ENCODE results near the gene MBOAT2.
"Not testable (repeated sequence)": the region's sequence is repeated elsewhere in the genome, so short reads cannot be mapped to it uniquely, and the experiment has no call there.

MBOAT2 gene

DNA sequence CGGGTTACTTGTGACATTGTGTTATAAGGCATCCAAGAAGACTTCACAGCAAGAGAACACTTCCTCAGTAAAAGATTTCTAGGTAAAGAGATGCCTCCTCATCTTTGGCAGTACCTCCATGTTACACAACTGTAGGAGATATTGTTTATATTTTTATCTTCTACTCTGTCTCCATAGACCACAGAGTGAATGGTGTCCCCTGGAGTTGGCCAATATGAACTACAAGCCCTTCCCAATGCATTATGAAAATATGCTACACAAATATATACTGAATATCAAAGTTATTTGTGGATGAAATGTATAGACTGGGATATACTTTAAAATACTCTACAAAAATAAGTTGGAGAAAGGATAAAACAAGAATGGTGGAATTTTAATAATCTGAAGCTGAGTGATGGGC, 46.7 kb downstream of the MBOAT2 start:
- DNase-seq (ENCODE audit: low read depth): no peak

DNA sequence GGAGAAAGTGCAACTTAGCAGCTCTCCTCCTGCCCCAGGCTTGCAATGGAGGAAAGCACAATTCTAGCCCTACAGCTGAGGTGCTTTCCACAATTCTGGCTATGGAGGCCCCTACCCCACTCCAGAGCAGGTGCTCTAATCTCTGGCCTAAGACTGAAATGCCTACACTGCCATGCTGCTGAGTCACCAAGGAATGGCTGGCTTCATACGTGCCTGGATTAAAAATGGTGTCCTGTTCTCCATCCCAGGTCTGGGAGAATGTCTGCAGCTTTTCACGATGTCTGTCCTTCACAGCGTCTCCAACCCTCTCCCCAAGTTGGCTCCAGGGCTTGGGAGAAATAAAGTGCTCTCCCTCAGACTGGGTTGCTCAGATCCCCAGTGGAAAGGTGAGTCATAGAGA, 48.5 kb downstream of the MBOAT2 start:
- DNase-seq (ENCODE audit: low read depth): no peak

DNA sequence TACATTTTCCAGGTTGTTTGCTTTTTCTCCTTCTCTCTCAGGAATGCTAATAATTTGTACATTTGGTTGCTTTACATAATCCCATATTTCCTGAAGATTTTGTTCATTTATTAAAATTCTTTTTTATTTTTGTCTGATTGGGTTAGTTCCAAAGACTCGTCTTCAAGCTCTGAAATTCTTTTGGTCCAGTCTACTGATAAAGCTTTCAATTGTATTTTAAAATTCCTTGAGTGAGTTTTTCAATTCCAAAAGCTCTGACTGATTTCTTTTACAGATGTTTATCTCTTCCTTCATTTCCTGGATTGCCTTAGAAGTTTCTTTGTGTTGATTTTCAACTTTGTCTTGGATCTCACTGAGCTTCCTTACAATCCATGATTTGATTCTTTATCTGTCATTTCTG, 50.0 kb downstream of the MBOAT2 start:
- no peak for DNase-seq (ENCODE audit: low read depth)

DNA sequence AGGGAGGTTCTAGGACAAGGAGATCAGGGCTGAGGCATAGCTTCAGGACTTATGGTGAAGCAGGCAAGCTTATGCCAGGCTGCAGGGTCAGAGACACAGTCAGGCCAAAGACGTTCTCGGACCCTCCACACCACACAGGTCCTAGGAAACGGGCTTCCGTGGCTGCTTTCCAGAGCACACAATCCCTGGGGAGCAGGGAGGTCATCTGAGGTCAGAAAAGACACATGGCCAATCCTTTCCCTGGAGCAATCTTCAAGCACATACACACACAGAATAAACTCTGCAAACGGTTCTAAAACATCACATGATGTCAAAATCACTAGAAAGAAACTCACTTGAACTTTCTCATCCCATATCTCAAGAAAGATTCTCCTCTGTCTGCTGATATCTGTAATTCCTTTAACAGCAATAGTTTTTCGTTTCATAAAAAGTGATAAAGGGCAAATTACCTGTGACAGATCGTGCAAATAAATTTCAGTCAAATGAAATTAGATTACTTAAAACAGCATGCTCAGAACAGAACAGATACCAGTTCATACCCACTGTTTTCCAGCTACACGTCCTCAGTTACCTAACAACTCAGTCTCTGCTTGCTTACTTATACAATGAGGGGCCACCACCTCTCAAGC, 63.9 kb downstream of the MBOAT2 start:
- DNase-seq (ENCODE audit: low read depth): no peak

DNA sequence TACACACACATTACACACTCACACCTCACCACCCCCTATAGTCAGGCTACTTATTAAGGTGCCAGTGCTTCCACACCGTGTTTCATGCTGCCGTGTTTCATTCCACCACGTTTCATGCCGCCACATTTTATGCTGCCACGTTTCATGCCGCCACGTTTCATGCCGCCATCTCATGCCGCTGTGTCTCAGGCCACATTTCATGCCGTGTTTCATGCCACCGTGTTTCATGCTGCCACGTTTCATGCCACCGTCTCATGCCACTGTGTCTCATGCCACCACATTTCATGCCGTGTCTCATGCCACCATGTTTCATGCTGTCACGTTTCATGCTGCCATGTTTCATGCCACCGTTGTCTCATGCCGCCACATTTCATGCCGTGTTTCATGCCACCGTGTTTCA, 65.1 kb downstream of the MBOAT2 start:
- no peak for DNase-seq (ENCODE audit: low read depth)

DNA sequence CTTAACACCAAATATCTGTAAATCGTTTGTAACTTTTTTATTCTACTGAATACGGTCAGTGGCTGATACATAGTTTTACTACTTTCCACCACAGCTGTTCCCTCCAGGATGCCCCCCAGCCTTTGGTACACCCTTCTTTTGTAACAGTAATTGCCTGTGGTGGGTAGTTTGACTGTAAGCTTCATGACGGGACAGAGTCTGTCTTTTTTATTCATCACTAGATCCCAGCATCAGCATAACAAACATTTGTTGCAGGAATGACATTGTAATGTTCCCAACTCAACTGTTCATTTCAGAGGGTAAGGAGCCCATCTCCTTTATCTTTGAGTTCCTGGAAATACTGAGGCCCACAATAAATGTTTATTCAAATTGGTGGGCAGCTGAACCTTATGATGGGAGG, 67.5 kb downstream of the MBOAT2 start:
- no peak for DNase-seq (ENCODE audit: low read depth)

DNA sequence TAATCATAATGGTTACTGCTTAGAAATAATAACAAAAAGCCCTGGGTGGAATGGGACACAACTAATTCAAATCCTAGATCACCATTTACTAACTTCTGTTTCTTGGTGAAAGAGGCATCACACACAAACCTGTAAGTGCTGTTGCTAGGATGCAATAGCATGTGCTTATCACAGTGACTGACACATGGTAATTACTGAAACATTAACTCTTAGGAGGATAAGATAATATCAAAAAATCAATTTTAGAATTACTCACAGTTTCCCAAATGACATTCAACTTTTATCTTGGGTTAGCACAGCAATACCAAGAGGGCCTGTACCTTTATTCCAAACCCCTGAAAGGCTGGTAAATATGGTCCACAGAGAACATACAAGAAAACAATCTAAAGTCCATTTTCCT, 69.1 kb downstream of the MBOAT2 start:
- no peak for DNase-seq (ENCODE audit: low read depth)

DNA sequence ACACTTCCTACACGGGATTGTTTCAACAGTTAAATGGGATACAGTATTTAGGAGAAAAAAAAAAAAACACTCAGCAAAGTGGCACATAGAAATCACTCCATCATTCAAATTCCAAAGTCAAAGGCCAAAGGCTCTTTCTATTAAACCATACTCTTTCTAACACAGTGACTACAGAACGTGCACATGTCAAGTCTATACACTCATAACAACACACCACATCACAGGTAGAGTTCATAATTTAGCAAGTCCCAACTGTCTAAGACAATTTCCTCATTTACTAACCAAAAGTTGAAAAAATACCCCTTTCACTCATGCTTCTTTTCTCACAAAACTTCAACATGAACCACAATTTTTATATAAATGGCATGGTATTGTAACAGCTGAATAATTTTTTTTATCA, 70.8 kb downstream of the MBOAT2 start:
- no peak for DNase-seq (ENCODE audit: low read depth)

DNA sequence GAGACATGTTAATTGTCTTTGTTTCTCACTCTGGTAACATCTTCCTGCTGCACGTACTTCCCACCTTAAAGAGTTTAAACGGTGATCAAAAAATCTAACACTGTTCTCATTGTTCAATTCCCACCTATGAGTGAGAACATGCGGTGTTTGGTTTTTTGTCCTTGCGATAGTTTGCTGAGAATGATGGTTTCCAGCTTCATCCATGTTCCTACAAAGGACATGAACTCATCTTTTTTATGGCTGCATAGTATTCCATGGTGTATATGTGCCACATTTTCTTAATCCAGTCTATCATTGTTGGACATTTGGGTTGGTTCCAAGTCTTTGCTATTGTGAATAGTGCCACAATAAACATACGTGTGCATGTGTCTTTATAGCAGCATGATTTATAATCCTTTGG, 73.3 kb downstream of the MBOAT2 start:
- not testable (repeated sequence) for DNase-seq (ENCODE audit: low read depth)

DNA sequence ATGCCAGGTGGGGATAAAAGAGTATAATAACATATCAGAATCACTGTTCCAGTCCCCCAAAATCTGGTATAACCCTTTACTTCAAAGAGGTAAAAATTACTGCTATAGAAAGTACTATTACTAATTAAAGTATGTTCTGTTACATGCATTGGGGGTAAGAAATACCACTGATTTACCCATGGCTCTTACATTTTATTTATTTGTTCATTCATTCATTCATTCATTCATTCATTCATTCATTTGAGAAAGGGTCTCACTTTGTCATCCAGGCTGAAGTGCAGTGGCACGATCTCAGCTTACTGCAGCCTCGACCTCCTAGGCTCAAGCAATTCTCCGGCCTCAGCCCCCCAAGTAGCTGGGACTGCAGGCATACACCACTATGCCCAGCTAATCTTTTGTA, 74.4 kb downstream of the MBOAT2 start:
- DNase-seq (ENCODE audit: low read depth): no peak

DNA sequence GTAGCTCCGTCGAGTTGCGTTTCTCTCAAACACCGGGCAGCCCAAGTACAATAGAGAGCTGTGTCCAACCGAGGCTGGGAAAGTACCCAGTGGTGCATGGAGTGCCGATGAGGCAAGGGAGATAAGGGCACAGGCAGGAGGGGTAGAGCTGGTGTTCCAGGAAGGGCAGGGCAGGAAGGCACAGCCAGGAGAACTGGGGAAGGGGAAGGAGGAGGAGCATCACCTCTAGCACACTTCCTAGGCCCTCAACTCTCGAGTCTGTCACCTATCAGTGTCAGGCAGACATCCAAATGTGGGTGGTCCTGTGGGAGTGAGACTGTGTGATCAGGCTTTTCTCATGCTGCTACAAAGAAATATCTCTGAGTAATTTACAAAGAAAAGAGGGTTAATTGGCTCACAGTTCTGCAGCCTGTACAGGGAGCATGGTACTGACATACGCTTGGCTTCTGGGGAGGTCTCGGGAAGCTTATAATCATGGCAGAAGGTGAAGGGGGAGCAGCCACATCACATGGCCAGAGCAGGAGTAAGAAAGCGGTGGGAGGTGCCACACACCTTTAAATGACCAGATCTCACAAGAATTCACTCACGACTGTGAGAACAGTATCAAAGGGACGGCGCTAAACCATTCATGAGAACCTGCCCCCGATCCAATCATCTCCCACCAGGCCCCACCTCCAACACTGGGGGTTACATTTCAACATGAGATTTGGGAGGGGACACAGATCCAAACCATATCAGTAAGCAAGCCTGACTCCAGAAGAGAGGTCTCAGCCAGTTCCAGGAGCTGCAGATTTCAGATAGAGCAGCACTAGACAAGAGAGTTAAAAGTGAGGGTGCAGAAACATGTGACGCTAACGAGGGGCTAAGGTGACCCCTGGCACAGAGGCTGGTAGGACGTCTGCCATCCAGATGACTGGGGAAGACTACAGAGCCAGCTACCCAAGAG, 75.7 kb downstream of the MBOAT2 start:
- DNase-seq (ENCODE audit: low read depth): no peak

DNA sequence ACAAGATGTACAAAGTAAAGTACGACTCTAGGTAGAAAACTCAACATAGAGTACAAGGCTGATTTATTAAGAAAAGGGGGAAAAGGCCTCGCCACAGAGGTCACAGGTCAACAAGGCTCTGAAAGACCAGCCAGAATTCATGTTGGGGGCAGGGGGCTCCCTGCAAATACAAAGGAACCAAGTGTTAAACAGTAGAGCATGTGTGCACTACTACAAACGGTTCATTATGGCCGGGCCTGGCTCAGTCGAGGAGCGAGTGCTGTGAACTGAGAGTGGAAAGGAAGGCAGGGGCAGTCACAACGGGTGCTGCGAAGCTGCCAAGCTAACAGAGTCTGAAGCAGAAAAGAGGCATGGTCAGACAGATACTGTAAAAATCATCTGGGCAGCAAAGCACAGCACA, 77.1 kb downstream of the MBOAT2 start:
- no peak for DNase-seq (ENCODE audit: low read depth)

DNA sequence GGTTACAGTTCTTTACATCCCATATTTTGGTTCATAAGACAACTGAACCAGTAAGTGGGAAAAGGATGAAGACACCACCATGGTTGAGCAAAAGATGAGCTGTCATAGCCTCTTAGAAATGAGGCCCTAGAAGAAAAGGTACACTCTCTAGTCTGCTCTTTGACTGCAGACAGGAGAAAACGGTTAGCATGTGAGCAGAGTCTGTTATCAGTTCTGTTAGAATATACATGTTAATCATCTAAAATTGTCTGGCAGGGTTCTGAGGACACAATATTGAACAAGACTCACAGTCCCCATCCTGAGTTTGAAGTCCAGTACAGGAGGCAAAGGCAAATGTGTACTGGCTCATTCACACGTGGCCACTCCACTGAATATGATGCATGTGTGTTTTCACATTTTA, 78.1 kb downstream of the MBOAT2 start:
- DNase-seq (ENCODE audit: low read depth): no peak

DNA sequence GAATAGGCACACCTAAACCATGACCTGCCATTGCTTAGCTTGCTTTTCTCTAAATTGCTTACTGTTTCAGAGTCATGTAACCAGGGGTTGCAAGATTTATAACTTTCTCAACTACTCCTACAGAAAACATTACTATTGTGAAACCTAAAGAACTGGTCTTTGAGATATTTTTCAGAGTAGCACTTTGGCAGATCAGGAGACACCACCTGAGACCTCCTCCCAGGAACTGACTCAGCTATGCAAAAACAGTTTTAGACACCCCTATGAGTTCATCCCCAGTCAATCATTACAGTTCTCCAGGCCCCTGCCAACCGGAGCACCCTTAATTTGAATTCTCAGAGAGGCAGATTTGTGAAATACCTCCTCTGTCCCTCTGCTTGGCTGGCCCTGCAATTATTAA, 80.3 kb downstream of the MBOAT2 start:
- DNase-seq (ENCODE audit: low read depth): no peak

DNA sequence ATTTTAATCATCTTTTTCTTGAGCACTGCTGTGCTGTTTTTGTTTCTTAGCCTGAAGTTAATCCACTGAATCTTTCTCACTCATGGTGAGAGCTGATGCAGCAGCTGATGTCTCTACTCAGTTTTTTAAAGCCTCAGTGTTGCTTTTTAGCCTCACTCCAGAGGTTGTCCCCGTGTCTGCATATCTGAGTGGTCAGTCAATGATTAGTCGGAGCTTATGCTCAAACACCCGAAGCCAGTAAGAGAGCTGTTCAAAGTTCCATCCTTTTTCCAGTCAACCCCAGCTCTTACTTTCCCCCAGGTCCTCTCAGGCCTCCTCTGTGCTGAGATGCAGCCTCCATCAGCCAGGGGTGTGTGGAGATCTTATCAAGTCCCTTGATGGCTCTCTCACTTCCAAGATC, 81.1 kb downstream of the MBOAT2 start:
- DNase-seq (ENCODE audit: low read depth): no peak

DNA sequence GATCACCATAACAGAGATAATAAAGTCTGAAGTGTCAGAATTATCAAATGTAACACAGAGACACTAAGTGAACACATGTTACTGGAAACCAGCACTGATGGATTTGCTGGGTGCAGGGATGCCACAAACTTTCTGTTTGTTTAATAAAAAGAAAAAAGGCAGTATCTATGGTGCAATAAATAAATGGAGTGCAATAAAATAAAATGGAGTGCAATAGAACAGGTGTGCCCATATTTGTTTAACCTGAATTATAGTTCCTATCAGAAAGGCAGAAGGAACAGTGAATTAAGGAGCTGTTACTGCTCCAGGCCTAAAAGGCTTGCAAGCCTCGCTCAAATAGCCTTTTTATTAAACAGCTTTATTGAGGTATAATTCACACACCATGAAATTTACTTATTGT, 85.1 kb downstream of the MBOAT2 start:
- DNase-seq (ENCODE audit: low read depth): no peak

DNA sequence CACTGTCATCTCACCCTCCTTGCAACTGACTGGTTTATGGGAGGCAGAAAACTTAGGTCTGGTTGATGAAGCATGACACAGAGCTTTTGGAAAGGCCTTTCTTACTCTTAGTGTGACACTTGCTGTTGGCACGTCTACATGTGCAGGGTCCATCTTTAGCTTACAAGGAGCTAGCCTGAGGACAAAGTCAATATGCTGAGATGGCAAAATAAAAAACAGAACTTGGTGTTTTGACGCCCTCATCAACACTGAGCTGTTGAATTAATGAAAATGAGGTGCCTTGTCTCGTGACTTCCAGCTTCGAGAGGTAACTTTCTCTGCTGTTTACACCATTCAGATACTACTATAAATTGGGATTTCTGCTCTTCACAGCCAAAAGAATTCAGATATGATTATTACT, 87.5 kb downstream of the MBOAT2 start:
- no peak for DNase-seq (ENCODE audit: low read depth)

DNA sequence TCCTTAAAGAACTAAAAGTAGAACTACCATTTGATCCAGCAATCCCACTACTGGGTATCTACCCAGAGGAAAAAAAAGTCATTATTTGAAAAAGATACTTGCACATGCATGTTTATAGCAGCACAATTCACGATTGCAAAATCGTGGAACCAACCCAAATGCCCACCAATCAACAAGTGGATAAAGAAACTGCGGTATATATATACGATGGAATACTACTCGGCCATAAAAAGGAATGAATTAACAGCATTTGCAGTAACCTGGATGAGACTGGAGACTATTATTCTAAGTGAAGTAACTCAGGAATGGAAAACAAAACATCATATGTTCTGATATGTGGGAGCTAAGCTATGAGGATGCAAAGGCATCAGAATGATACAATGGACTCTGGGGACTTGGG, 89.7 kb downstream of the MBOAT2 start:
- DNase-seq (ENCODE audit: low read depth): not testable (repeated sequence)

DNA sequence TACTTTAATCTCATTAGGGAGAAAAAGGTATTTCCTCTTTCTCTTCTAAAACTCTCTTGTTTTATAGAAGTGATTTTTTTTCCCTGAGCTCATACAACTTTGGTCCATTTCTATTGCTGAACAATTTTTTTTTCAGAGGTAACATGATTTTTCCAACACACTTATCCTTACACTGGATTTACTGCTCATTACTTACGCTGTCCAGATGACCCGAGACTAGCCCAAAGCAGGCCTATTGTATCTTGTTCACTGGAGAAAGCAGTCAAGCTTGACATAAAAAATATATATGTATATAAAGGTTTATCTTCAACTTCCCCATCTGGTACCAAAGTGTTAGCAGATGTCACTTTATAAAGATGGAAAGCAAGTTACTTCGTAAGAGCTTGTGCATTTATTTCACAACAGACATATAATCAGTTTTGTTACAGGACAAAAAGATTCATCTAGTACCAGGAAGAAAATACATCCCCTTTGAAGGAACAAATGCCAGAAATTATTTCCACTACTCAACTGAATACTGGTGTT, 95.7 kb downstream of the MBOAT2 start:
- DNase-seq (ENCODE audit: low read depth): no peak

DNA sequence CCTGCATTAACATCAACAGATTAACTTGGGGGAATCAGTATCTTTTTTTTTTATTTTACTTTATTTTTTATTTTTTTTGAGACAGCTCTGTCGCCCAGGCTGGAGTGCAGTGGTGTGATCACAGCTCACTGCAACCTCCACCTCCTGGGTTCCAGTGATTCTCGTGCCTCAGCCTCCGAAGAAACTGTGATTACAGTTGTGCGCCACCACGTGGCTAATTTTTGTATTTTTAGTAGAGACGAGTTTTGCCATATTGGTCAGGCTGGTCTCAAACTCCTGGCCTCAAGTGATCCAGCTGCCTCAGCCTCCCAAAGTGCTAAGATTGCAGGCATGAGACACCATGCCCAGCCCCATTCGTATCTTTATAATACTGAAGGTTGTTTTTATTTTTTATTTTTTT, 99.6 kb downstream of the MBOAT2 start:
- DNase-seq (ENCODE audit: low read depth): not testable (repeated sequence)

DNA sequence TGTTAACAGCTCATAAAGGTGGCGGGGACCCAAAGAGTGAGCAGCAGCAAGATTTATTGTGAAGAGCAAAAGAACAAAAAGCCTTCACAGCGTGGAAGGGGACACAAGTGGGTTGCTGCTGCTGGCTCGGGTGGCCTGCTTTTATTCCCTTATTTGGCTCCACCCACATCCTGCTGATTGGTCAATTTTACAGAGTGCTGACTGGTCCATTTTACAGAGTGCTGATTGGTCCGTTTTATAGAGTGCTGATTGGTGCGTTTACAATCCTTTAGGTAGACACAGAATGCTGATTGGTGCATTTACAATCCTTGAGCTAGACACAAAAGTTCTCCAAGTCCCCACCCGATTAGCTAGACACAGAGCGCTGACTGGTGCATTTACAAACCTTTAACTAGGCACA, 100.7 kb downstream of the MBOAT2 start:
- not testable (repeated sequence) for DNase-seq (ENCODE audit: low read depth)

DNA sequence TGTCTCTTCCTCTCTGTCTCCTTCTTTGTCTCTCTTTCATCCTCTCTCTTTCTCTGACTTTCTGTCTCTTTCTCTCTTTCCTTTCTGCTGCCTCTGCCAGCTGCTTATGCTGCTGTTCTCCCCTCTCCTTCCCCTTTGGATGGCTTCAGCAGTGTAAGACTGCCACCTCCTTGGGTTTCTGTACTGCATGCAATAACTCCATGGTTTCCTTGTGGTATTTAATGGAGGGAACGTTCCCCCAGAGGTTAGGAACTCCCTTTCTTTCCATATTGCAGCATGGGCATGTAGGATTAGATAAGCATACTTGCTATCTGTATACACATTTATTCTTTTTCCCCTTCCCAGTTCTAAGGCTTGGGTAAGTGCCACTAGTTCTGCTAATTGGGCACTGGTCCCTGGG, 106.3 kb downstream of the MBOAT2 start:
- DNase-seq (ENCODE audit: low read depth): not testable (repeated sequence)

DNA sequence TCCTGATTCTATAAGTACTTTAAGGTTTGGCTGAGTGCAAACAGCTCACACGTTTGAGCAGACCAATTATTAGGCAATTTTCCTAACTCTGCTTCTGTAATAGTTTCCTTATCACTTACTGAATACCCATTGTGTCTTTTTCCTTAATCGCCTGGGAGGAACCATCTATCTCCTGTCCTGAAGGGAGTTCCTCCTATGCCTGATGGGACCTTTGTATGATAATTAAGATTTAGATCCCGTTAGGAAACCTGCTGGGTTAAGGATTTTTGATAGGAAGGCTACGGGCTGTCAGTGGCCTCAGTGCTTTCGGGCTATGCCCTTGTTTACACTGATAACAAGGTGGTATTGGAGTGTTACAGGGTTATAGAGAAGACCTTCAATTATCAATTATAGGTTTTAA, 106.8 kb downstream of the MBOAT2 start:
- not testable (repeated sequence) for DNase-seq (ENCODE audit: low read depth)

All from T-helper 22 cell (primary cell).